ENCODE results near the gene INTS11. TPM values are rescaled to one million over a fixed set of nuclear protein-coding genes. Genes with fewer than 3 reads are reported as not detected.
A peak's percentile ranks its signal among the peaks of the same experiment; 100 is the strongest.

Gene INTS11
- total and polyA plus RNA-seq, 2 of the 13 experiments (the other 11 are each of a cell fraction or from before 2014, with no cell fraction given) = 52.8 to 94.8 TPM

DNA sequence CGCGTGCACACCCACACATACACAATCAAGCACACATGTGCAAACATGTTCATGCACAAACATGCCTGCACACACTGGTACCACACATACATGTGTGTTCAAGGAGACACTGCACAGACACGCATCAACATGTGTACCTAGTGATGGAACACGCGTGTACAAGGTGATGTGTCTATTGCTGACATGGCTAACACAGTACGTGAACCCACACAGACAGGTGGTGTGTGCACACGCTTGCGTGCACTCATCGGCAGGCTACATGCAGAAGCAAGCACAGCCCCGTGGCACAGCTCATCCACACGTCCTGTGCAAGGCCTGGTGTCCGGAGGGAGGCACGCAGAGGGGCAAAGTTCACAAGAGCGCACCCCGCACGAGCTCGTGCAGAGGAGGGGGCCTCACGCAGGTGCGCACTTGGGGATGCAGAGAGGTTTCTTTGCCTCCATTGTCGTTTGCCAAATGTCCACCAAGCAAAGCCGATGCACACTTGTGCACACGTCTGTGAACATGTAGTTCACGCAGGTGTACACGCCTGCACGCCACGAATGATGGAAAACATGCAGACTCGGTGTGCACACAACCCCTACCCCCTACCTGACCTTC, 17.7 kb downstream of the INTS11 start (continued):
- TF ChIP-seq TBX2 (CRISPR knock-in tag; IDR thresholded peaks at IDR 0.05; ENCODE audit: borderline replicate concordance) (no peak), ZNF44 (CRISPR knock-in tag; IDR thresholded peaks at IDR 0.05) (no peak; the same call in 1 of the 2 replicates), SPEN (CRISPR knock-in tag; IDR thresholded peaks at IDR 0.05; ENCODE audit: low read depth) (peak; percentile 71; the same call in 1 of the 2 replicates), ZNF737 (CRISPR knock-in tag; IDR thresholded peaks at IDR 0.05; ENCODE audit: borderline replicate concordance) (no peak), ARNTL (CRISPR knock-in tag; IDR thresholded peaks at IDR 0.05) (peak; percentile 66), NR3C1 (CRISPR knock-in tag; IDR thresholded peaks at IDR 0.05) (no peak), ZSCAN29 (CRISPR knock-in tag; conservative IDR thresholded peaks at IDR 0.05) (no peak; the same call in 1 of the 2 replicates), ZSCAN30 (CRISPR knock-in tag; IDR thresholded peaks at IDR 0.05) (no peak), ZNF292 (CRISPR knock-in tag; IDR thresholded peaks at IDR 0.05; ENCODE audit: borderline replicate concordance, low read depth) (no peak), ZBTB3 (CRISPR knock-in tag; IDR thresholded peaks at IDR 0.05; ENCODE audit: borderline replicate concordance, low read depth) (no peak), CCDC6 (CRISPR knock-in tag; IDR thresholded peaks at IDR 0.05) (0 out of 2 replicates have a peak, but pooled peaks have one; percentile 39), TCF12 (IDR thresholded peaks at IDR 0.05) (no peak), TCF12 (CRISPR knock-in tag; IDR thresholded peaks at IDR 0.05) (no peak), ZNF678 (CRISPR knock-in tag; IDR thresholded peaks at IDR 0.05) (no peak), ZNF878 (CRISPR knock-in tag; IDR thresholded peaks at IDR 0.05) (no peak)
- TF ChIP-seq, protein P1, sequence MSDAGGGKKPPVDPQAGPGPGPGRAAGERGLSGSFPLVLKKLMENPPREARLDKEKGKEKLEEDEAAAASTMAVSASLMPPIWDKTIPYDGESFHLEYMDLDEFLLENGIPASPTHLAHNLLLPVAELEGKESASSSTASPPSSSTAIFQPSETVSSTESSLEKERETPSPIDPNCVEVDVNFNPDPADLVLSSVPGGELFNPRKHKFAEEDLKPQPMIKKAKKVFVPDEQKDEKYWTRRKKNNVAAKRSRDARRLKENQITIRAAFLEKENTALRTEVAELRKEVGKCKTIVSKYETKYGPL (CRISPR knock-in tag; IDR thresholded peaks at IDR 0.05) = no peak
- TF ChIP-seq, protein P2, sequence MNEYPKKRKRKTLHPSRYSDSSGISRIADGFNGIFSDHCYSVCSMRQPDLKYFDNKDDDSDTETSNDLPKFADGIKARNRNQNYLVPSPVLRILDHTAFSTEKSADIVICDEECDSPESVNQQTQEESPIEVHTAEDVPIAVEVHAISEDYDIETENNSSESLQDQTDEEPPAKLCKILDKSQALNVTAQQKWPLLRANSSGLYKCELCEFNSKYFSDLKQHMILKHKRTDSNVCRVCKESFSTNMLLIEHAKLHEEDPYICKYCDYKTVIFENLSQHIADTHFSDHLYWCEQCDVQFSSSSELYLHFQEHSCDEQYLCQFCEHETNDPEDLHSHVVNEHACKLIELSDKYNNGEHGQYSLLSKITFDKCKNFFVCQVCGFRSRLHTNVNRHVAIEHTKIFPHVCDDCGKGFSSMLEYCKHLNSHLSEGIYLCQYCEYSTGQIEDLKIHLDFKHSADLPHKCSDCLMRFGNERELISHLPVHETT (CRISPR knock-in tag; conservative IDR thresholded peaks at IDR 0.05) = no peak
- TF ChIP-seq, protein P3, sequence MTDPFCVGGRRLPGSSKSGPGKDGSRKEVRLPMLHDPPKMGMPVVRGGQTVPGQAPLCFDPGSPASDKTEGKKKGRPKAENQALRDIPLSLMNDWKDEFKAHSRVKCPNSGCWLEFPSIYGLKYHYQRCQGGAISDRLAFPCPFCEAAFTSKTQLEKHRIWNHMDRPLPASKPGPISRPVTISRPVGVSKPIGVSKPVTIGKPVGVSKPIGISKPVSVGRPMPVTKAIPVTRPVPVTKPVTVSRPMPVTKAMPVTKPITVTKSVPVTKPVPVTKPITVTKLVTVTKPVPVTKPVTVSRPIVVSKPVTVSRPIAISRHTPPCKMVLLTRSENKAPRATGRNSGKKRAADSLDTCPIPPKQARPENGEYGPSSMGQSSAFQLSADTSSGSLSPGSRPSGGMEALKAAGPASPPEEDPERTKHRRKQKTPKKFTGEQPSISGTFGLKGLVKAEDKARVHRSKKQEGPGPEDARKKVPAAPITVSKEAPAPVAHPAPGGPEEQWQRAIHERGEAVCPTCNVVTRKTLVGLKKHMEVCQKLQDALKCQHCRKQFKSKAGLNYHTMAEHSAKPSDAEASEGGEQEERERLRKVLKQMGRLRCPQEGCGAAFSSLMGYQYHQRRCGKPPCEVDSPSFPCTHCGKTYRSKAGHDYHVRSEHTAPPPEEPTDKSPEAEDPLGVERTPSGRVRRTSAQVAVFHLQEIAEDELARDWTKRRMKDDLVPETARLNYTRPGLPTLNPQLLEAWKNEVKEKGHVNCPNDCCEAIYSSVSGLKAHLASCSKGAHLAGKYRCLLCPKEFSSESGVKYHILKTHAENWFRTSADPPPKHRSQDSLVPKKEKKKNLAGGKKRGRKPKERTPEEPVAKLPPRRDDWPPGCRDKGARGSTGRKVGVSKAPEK (CRISPR knock-in tag; IDR thresholded peaks at IDR 0.05; ENCODE audit: borderline replicate concordance) = no peak
- TF ChIP-seq, protein P4, sequence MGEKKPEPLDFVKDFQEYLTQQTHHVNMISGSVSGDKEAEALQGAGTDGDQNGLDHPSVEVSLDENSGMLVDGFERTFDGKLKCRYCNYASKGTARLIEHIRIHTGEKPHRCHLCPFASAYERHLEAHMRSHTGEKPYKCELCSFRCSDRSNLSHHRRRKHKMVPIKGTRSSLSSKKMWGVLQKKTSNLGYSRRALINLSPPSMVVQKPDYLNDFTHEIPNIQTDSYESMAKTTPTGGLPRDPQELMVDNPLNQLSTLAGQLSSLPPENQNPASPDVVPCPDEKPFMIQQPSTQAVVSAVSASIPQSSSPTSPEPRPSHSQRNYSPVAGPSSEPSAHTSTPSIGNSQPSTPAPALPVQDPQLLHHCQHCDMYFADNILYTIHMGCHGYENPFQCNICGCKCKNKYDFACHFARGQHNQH (CRISPR knock-in tag; IDR thresholded peaks at IDR 0.05) = no peak; the same call in 1 of the 2 replicates
- TF ChIP-seq, protein P5, sequence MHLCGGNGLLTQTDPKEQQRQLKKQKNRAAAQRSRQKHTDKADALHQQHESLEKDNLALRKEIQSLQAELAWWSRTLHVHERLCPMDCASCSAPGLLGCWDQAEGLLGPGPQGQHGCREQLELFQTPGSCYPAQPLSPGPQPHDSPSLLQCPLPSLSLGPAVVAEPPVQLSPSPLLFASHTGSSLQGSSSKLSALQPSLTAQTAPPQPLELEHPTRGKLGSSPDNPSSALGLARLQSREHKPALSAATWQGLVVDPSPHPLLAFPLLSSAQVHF (CRISPR knock-in tag; IDR thresholded peaks at IDR 0.05) = no peak
- TF ChIP-seq, protein P6, sequence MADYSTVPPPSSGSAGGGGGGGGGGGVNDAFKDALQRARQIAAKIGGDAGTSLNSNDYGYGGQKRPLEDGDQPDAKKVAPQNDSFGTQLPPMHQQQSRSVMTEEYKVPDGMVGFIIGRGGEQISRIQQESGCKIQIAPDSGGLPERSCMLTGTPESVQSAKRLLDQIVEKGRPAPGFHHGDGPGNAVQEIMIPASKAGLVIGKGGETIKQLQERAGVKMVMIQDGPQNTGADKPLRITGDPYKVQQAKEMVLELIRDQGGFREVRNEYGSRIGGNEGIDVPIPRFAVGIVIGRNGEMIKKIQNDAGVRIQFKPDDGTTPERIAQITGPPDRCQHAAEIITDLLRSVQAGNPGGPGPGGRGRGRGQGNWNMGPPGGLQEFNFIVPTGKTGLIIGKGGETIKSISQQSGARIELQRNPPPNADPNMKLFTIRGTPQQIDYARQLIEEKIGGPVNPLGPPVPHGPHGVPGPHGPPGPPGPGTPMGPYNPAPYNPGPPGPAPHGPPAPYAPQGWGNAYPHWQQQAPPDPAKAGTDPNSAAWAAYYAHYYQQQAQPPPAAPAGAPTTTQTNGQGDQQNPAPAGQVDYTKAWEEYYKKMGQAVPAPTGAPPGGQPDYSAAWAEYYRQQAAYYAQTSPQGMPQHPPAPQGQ (CRISPR knock-in tag; IDR thresholded peaks at IDR 0.05; ENCODE audit: borderline replicate concordance) = no peak
